C4-2B (cell line): ENCODE data around the gene ZFAND5.

Experiments
- ZFX ChIP-seq: fragments of 450-650 bp; IDR thresholded peaks from 2 replicates; pipeline ENCODE4 v1.6.1; 2017
- TF ChIP-seq, protein P1 (sequence below): fragments of 450-650 bp; conservative IDR thresholded peaks from 2 replicates; pipeline ENCODE4 v1.5.1; 2017; ENCODE audit warnings: mild to moderate bottlenecking

DNA sequence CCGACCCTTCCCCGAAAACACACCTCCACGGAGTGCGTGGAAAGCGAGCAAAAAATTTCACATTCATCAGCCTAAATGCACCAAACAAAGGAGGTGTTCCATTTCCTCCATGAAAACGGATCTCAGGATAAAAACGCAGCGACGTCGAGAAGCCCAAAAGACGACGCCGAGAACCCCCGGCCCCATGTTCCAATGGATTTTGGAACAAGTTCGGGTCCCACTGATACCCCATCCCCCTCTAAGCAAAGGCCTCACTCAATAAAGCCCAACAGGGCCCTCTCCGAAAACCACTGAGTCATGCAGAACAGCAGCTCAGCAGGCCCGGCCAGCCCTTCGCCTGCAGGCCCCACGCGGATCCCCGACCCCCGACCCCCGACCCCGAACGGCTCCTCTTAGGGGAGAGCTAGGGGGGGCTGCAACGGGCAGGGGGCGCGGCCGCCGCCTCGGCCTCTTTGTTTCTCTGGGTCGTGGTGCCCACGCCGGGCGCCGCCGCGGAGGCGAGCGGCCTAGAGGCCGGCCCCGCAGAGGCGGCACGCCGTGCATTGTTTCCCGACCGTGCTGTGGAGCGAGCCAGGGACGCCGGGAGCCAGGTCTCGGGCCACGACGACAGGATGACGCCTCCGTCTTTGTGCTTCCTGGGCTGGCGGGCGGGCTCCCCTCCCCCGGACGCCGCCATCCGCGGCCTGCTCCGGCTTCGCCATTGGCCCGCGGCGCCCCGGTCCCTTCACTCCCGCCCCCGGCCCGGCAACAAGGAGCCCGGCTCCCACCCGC lies 915 bp downstream of the ZFAND5 start:
- TF ChIP-seq, protein P1, sequence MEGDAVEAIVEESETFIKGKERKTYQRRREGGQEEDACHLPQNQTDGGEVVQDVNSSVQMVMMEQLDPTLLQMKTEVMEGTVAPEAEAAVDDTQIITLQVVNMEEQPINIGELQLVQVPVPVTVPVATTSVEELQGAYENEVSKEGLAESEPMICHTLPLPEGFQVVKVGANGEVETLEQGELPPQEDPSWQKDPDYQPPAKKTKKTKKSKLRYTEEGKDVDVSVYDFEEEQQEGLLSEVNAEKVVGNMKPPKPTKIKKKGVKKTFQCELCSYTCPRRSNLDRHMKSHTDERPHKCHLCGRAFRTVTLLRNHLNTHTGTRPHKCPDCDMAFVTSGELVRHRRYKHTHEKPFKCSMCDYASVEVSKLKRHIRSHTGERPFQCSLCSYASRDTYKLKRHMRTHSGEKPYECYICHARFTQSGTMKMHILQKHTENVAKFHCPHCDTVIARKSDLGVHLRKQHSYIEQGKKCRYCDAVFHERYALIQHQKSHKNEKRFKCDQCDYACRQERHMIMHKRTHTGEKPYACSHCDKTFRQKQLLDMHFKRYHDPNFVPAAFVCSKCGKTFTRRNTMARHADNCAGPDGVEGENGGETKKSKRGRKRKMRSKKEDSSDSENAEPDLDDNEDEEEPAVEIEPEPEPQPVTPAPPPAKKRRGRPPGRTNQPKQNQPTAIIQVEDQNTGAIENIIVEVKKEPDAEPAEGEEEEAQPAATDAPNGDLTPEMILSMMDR, result no peak
- TF ChIP-seq ZFX, result peak; percentile 93; the same call in 1 of the 2 replicates
